ENCODE data around the gene DOCK7. TPM values are rescaled to one million over a fixed set of nuclear protein-coding genes. Genes with fewer than 3 reads are reported as not detected.
"Not testable (repeated sequence)": the region's sequence is repeated elsewhere in the genome, so short reads cannot be mapped to it uniquely, and the experiment has no call there.

DOCK7 gene
- total RNA-seq, 2 donors from 2014 or later, result 39.4 to 44.1 TPM

DNA sequence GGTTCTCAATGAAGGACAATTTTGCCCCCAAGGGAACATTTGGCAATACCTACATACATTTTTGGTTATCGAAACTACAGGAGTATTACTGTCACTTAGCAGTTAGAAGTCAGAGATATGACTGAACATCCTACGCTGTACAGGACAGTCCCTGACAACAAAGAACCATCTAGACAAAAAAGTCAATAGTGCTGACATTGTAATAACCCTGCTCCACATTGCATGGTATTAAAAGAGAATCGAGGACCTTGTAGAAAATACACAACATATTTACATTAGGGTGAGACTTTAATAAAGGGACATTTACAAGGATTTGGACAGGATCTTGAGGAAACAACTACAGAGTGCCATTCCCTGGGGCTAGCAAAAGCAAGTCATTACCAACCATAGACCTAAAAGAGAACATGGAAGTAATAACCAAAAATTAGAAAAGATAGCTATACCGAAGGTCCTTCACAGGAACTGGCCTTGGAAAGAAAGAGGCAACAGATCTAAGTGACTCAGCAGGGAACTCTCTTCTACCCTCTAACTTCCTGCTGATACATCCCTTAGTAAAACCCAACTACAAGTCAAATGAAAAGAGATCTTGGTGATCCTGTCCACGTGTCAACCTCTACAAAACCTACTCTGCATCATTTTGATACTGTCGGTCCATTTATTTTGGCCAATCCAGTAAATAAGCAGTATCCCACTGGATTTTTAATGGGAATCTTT is 50.6 kb downstream of the DOCK7 start:
- DNase-seq (ENCODE audit: low spot score), result no peak
- intact Hi-C loops (cut with DNase I), result no loop called here

DNA sequence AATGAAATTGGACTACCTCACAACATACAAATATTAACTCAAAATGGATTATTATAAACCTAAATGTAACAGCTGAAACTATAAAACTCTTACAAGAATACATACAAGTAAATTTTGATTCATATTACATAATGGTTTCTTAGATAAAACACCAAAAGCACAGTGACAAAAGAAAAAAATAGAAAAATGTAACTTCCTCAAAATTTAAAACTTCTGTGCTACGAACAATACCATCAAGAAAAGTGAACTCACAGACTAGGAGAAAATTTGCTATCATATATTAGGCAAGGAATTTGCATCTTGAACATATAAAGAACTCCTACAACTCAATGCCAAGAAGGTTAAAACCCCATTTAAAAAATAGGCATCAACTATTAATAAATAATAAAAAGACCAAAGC is 59.7 kb downstream of the DOCK7 start:
- no peak for DNase-seq (ENCODE audit: low spot score)
- intact Hi-C loops (cut with DNase I), result no loop called here

DNA sequence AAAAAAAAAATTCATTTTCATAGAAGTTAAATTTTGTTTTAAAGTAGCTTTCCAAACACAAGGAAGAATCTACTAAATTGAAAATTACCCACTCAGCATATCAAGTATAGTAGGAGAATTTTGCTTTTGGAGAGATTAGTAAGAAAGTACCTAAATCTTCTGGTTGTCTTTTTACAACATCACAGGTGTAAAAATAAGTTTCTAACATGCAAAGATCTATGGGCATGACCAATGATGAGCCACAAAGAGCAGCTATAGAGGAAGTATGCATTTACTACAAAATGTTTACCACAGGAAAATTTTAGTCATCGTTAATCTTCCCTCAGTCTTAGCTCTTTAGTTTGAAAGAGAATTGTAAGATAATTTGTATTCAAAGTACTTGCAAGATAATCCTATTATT is 62.8 kb downstream of the DOCK7 start:
- no peak for DNase-seq (ENCODE audit: low spot score)
- intact Hi-C loops (cut with DNase I), result no loop called here

DNA sequence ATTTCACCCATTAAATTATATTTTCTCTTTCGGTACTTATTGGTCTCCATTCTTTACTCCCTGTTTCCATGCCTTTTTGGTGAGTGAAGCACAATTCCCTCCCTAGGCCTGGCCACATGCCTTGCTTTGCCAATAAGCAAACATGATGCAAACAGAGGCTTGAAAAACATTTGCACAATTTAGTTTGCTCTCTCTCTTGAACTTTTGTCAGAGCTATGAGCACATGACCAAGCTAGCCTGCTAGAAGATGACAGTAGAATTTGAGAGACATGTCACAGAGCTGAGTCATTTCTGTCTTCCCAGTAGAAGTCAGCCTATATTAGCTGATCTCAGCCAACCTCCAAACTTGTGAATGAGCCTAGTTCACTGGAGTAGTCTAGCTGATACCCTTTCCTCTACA is 66.3 kb downstream of the DOCK7 start:
- DNase-seq (ENCODE audit: low spot score), result no peak
- intact Hi-C loops (cut with DNase I), result no loop called here

DNA sequence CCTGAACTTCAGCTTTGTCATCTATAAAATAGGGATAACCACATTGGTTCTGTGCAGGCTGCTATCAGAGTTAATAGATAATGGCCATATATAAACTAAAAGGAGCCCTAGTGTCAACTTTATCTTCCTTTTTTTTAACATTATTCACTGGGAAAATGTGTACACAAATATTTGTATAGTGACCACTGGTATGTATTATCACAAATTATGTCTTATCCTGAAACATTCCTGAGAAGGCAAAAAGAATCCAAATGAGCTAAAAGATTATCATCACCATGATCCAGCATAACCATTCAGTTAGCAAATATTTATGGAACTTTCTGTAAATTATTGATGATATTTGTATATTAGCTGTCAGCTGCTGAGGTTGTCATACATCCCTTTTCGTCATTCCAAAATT is 74.3 kb downstream of the DOCK7 start:
- intact Hi-C loops (cut with DNase I), result no loop called here
- DNase-seq (ENCODE audit: low spot score), result no peak

DNA sequence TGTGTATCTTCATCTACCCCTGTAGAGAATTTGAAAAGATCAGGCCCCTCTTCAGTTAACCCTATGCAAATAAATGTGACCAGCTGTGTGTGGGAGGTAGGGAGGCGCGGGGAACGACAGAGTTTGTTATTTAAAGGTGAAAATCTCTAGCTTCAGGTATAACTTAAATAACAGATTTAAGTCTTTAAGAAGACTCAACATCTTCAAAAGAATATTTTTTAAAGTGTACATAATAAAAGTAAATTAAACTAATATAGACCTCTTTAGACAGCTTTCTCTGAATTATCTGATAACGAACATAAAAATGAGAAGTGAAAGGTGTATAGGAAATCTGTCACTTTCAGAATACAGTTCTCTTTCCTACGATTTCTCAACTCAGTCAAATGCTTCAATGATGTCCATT is 74.9 kb downstream of the DOCK7 start:
- DNase-seq (ENCODE audit: low spot score), result no peak
- intact Hi-C loops (cut with DNase I), result no loop called here

DNA sequence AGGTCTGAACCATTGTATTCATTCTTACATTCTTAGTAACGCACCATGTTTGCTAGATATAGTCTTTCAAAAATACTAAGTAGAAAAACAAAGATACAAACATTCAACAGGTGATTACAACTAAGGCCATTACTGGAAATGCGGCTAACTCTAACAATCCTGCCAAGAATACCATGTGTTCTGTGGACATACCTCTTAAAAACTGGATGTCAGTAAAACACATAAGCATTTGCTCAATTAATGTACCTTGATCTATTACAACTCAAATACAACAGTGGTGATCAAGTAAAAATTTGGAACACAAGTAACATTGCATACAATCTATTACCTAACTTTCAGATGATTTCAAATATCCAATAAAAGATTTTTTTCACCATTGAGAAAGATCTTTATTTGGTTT is 75.4 kb downstream of the DOCK7 start:
- DNase-seq (ENCODE audit: low spot score), result no peak
- intact Hi-C loops (cut with DNase I), result no loop called here

DNA sequence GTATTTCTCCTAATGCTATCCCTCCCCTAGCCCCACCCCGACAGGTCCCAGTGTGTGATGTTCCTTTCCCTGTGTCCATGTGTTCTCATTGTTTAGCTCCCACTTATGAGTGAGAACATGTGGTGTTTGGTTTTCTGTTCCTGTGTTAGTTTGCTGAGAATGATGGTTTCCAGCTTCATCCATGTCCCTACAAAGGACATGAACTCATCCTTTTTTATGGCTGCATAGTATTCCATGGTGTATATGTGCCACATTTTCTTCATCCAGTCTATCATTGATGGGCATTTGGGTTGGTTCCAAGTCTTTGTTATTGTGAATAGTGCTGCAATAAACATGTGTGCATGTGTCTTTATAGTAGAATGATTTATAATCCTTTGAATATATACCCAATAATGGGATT is 77.6 kb downstream of the DOCK7 start:
- not testable (repeated sequence) for DNase-seq (ENCODE audit: low spot score)

DNA sequence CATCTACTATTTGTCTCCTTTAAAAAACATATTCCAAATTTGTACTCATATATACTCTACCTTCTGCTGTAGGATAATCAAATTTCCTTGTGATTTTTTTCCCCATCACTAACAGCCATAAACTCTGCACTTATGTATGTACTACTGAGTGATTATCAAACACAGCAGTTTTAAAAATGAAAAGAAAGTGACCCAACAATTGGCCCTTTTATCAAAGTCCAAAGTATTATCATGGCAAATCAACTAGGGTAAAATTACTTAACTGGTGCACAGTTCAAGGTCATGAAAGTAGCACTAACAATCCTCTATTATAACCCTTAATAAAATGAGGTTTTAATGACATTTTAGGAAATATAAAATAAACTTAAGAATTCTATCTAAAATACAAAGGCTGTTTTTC is 79.3 kb downstream of the DOCK7 start:
- DNase-seq (ENCODE audit: low spot score), result no peak
- intact Hi-C loops (cut with DNase I), result no loop called here

More for the DNA sequence above, 77.6 kb downstream of the DOCK7 start:
- intact Hi-C loops (cut with DNase I), result not testable (repeated sequence)

DNA sequence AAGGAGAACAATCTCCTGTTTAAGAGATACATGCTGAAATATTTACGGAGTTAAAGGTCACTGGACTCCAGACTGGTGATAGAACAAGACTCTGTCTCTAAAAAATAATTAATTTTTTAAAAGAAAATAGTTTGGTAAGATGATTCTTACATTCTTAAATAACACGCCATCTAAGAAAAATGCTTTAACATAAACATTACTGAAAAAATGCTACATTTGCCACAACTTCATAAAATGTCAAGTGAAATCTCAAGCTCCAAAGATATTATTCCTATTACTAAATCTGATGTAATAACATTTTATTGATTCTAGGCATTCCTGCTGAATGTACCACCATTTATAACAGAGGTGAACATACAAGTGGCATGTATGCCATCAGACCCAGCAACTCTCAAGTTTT is 86.7 kb downstream of the DOCK7 start:
- intact Hi-C loops (cut with DNase I), result no loop called here
- DNase-seq (ENCODE audit: low spot score), result no peak

DNA sequence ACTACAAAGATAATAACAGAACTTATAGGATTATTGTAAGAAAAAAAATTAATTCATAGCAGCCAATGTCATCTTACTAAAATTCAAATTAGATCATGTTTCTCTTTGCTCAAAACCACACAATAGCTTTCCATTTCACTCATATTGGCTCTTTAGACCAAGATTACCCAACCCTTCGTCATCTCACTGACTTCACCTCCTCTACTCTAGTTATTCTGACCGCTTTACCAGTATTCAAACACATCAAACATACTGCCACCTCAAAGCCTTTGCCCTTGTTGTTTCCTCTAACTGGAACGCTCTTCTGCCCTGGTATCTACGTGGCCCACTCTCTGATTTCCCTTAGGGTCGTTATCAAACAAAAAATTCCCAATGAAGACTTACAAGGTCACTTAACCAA is 89.1 kb downstream of the DOCK7 start:
- no peak for DNase-seq (ENCODE audit: low spot score)
- intact Hi-C loops (cut with DNase I), result no loop called here

DNA sequence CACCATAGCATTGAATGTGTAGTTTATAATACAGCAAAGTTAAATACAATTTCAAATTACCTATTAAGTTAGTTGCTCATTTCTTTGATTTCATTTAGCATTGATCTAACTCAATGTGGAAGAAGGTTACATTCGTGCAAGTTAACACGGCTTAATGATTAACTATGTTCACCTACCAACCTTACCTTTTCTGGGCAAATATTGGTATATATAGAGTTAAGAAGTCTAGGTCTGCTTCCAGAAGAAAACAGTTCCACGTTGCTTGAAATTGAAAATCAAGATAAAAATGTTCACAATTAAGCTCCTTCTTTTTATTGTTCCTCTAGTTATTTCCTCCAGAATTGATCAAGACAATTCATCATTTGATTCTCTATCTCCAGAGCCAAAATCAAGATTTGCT is 90.9 kb downstream of the DOCK7 start, which contains the start of gene ANGPTL3:
Gene ANGPTL3 (plus strand): TSS at position 240 of the 400 bp plus-strand sequence. CDS start 47 bp downstream, at position 287.
- intact Hi-C loops (cut with DNase I), result no loop called here
- DNase-seq (ENCODE audit: low spot score), result no peak

DNA sequence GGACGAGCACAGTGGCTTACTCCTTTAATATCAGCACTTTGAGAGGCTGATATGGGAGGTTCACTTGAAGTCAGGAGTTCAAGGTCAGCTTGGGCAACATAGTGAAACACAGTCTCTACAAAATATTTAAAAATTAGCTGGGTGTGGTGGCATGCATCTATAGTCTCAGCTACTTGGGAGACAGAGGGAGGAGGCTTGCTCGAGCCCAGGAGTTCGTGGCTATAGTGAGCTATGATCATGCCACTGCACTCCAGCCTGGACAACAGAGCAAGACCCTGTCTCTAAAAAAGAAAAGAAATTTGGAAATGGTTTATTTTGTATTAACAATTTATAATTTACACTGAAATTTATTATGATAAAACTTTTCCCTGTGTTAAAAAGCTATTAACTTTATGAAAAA is 92.5 kb downstream of the DOCK7 start:
- no peak for DNase-seq (ENCODE audit: low spot score)
- intact Hi-C loops (cut with DNase I), result no loop called here

DNA sequence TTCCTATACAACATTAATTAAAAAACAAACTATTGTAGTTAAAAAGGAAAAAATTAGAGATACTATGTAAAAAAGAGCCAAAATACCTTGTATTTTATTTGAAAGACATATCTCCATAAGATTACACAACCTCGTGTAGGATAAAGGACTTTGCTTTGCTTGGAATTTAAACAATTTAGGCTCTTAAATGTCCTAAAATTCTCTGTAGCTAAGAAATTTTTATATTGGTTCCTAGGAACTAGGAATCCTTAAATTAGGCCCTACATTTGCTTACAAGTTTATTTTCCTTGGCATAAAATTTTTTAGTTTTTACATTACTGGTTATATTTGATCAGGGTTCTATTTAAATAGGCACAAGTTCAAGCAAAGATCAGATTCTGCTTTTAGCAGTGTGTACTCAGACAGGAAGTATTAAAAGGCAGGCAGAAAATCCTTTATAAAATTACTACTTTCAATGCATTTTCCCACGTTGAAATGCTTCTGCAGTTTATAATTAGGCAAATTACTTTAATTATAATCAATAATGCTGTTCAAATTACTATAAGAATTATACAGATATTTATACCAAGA is 94.3 kb downstream of the DOCK7 start:
- no peak for DNase-seq (ENCODE audit: low spot score)
- intact Hi-C loops (cut with DNase I), result no loop called here

DNA sequence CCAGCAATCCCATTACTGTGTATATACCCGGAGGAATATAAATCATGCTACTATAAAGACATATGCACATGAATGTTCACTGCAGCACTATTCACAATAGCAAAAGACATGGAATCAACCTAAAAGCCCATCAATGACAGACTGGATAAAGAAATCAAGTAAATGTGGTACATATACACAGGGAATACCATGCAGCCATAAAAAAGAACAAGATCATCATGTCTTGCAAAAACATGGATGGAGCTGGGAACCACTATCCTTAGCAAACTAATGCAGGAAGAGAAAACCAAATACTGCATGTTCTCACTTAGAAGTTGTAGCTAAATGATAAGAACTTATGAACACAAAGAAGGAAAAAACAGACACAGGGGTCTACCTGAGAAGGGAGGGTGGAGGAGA is 97.2 kb downstream of the DOCK7 start:
- DNase-seq (ENCODE audit: low spot score), result no peak
- intact Hi-C loops (cut with DNase I), result no loop called here

DNA sequence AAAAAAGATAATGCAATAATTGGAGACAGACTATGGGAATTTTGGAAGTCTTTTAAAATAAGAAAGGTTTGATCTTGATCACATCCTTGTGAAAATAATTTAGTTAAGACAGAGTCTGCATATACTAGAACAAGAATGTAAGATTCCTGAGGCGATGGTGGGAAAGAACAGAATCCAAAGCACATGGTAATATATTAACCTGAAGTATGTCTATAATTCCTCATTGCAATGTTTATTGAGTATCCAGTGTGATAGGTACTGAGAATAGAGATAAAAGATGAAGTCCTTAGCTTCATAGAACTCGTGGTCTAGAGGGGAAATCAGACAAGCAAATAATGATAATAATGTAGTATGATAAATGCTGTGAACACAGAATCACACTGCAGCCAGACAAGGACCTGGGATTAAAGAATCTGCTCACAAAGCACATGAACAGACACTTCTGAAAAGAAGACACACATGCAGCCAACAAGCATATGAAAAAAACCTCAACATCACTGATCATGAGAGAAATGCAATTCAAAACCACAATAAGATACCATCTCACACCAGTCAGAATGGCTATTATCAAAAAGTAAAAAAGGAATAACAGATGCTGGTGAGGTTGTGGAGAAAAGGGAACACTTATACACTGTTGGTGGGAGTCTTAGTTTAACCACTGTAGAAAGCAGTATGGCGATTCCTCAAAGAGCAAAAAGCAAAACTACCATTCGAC is 97.8 kb downstream of the DOCK7 start:
- DNase-seq (ENCODE audit: low spot score), result no peak
- intact Hi-C loops (cut with DNase I), result no loop called here

DNA sequence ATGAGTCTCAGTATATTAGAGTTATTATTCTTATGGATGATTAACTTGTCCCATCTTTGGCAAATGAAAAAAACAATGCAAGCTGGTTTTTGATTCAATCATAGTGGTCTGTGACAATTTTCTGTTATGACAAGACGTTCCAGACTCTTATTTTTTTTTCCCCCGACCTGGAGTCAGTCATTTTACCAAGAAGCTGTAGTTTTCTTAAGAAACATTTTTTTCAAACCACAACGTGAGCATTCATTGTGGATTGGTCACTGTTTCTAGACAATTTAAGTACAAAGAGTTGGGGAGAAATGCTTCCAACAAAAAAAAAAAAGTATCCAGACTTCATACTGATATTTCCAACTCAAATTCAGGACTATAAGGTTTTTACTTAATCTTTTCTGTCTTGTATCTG is 98.9 kb downstream of the DOCK7 start:
- intact Hi-C loops (cut with DNase I), result no loop called here
- DNase-seq (ENCODE audit: low spot score), result no peak

DNA sequence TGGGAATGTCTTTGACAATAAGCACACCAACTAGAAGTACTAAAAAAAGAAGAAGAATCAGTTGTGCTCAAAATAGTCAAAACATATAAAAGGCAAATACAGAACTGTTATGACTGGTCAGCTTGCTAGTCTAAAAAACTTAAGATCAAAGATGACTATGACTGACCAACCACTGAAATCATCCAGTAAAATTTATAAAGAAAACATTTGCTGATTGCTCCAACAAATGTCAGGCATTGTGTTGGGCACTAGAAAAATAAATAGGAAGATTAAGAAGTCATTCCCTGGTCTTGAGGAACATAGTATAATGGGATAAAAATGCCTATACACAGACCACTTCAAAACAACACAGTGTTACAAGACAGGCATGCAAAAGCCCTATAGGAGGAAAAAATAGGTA is 100.2 kb downstream of the DOCK7 start:
- DNase-seq (ENCODE audit: low spot score), result no peak
- intact Hi-C loops (cut with DNase I), result no loop called here

DNA sequence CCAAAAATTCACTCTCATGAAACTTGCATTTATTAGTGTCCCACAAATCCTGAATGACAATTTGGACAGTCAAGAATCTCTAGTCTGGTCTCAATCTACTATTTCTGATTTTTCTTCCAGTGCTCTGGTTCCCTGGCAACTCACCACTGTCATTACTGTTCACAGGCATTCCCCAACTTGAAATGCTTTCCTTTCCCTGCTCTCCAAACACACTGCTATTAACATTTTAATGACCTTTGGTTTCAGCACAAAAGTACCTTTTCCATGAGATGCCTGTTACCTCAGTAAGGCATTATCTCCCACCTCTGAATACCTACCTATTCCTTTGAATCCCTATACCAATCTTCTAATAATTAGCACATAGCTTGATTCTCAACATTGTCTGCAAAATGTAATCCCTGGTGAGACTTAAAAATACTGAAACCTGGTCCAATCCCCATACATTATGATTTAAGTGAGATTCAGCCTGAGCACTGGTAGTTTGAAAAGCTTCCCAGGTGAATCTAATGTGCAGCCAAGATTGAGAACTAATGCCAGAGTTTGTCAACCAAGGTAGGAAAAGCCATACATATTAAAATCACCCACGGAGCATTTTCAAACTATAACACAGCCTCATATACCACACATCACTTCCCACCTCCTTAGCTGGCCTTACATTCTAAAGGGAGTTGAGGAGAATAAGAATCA is 102.6 kb downstream of the DOCK7 start:
- DNase-seq (ENCODE audit: low spot score), result no peak
- intact Hi-C loops (cut with DNase I), result no loop called here

DNA sequence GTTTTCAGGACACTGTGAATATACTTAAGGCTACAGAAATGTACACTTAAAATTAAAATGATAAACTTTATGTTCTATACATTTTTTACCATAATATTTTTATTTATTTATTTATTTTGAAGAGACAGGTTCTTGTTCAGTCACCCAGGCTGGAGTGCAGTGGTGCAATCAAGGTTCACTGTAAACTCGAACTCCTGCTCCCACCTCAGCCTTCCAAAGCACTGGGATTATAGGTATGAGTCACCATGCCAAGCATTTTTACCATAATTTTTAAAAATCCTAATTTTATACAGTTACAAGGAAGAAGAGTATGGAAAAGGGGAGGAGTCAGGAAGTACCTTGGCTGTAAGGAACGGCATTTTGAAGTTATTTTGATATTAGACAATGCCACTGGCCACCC is 114.5 kb downstream of the DOCK7 start:
- no peak for DNase-seq (ENCODE audit: low spot score)
- intact Hi-C loops (cut with DNase I), result no loop called here

Measured in posterior vena cava (tissue), 2 donors.